Upper lobe of left lung (tissue), 4 donors: ENCODE measurements around the gene RNF4.

Experiments
- EP300 ChIP-seq, 4 donors: sonication (generic); formaldehyde crosslinking; IDR thresholded peaks; one replicate each; pipeline ENCODE4 v1.5.1; 2017; ENCODE audit warnings: antibody characterized with exemption in 4 of 4, control low read depth in 2 of 4
- POLR2A ChIP-seq, 4 donors: fragments of 450-650 bp; IDR thresholded peaks; one replicate each; pipeline ENCODE4 v1.5.1; 2016 to 2017; ENCODE audit warnings: antibody characterized with exemption in 4 of 4, mild to moderate bottlenecking in 2 of 4
- POLR2AphosphoS5 ChIP-seq, 2 donors: sonication (generic); formaldehyde crosslinking; IDR thresholded peaks; one replicate each; pipeline ENCODE4 v1.5.1; 2017; ENCODE audit warnings: antibody characterized with exemption in 2 of 2
- TF ChIP-seq, protein P1 (sequence below), 6 experiments: fragments of 450-650 bp in 4 of 6; fragments of 200-600 bp in 2 of 6; sonication (generic) in 2 of 6; IDR thresholded peaks; one replicate each; pipeline ENCODE4 v1.5.1; 2016 to 2019; ENCODE audit warnings: antibody characterized with exemption in 6 of 6

DNA sequence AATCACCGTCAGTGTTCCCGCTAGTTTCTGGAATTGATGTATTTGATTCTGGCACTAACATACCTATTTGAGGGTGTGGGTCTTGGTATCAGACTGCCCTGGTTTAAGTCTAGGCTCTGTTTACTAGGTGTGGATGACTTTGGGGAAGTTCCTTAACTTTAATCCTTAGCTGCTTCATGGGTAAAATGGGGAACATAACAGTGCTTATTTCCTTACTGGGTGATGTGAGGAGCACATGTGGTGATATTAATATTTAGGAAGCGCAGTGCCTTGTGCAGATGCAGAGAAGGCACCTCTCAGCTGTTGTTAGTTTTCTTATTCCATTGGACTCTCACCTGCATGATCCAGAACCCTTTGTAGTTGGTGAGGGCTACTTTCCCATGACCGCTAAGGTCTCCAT, 17.1 kb downstream of the RNF4 start:
- TF ChIP-seq, protein P1, sequence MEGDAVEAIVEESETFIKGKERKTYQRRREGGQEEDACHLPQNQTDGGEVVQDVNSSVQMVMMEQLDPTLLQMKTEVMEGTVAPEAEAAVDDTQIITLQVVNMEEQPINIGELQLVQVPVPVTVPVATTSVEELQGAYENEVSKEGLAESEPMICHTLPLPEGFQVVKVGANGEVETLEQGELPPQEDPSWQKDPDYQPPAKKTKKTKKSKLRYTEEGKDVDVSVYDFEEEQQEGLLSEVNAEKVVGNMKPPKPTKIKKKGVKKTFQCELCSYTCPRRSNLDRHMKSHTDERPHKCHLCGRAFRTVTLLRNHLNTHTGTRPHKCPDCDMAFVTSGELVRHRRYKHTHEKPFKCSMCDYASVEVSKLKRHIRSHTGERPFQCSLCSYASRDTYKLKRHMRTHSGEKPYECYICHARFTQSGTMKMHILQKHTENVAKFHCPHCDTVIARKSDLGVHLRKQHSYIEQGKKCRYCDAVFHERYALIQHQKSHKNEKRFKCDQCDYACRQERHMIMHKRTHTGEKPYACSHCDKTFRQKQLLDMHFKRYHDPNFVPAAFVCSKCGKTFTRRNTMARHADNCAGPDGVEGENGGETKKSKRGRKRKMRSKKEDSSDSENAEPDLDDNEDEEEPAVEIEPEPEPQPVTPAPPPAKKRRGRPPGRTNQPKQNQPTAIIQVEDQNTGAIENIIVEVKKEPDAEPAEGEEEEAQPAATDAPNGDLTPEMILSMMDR (IDR thresholded peaks at IDR 0.05) = no peak
- no peak for TF ChIP-seq POLR2A (IDR thresholded peaks at IDR 0.05)
- TF ChIP-seq POLR2AphosphoS5 (IDR thresholded peaks at IDR 0.05) = no peak
- no peak for TF ChIP-seq EP300 (IDR thresholded peaks at IDR 0.05)
